ENCODE results near the gene ERP29. TPM values are rescaled to one million over a fixed set of nuclear protein-coding genes. Genes with fewer than 3 reads are reported as not detected.
A peak's percentile ranks its signal among the peaks of the same experiment; 100 is the strongest.
"Not testable (repeated sequence)": the region's sequence is repeated elsewhere in the genome, so short reads cannot be mapped to it uniquely, and the experiment has no call there.

ERP29 gene
- total RNA-seq, 1 donor from 2014 or later = 69.5 TPM

DNA sequence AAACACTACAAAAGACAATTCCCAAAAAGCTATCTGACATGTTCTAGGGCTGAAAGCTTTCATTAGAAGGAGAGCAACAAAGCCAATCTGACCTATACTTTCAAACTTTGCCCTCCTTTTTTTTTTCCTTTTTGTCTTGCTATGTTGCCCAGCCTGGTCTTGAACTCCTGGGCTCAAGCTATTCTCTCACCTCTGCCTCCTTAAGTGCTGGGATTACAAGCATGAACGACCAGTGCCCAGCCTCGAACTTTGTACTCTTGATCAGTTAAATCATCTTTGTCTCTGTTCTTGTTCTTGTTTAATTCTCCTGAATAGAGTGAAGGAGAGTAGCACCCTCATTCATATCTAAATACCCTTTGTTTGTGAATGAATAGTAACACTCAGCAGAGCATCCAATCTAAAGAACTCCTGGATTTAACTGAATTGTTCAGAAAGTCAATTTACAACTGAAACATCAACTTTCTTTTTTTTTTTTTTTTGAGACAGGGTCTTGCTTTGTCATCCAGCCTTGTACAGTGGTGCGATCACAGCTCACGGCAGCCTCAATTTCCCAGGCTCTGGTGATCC lies 22.1 kb downstream of the ERP29 start:
- no peak for DNase-seq (ENCODE audit: low read depth)

DNA sequence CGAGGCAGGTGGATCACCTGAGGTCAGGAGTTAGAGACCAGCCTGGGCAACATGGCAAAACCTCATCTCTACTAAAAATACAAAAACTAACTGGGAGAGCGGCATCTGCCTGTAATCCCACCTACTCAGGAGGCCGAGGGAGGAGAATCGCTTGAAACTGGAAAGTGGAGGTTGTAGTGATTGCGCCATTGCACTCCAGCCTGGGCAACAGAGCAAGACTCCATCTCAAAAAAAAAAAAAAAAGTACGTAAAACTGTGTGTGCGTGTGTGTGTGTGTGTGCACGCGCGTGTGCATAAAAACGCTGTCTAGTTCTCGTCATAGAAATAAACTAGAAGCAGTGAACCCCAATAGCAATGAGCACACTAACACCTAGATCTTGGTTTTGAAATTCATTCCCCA lies 23.4 kb downstream of the ERP29 start:
- not testable (repeated sequence) for DNase-seq (ENCODE audit: low read depth)

- DNase-seq (ENCODE audit: low read depth) = peak; percentile 13
Observed at GRCh38 chr12:112046003-112046402, 32.8 kb downstream of the ERP29 start.

GRCh38 chr12:112049351-112049750 lies 36.1 kb downstream of the ERP29 start:
- DNase-seq (ENCODE audit: low read depth) = no peak

- DNase-seq (ENCODE audit: low read depth) = peak; percentile 23
Observed at GRCh38 chr12:112061137-112061536, 47.9 kb downstream of the ERP29 start.

DNA sequence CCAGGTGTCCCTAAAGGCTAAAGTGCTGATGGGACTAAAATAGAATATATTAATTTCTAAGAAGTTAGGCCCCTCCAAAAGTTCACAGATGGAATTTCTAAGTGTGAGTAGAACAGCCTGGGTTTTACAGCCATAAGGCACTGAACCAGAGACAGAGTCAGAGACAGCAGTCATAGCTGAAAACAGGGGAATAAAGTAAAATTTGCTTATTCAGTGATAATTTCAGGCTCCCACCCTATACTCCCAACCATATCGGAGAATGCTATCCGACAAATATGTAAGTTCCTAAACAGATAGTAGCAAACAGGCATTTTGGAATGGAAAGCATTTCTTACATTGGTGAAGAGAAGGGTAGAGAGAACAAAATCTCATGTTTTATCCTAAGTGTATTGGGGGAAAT lies 50.0 kb downstream of the ERP29 start:
- DNase-seq (ENCODE audit: low read depth) = no peak

- no peak for DNase-seq (ENCODE audit: low read depth)
Observed at GRCh38 chr12:112066566-112066965, 53.3 kb downstream of the ERP29 start.

Other genes with a start within 250 kb of the ERP29 start
- gene ALDH2, start 246.5 kb upstream of the ERP29 start, total RNA-seq = 18.7 and 23.4 TPM in 2 replicates
- gene MAPKAPK5, start 171.2 kb upstream of the ERP29 start, total RNA-seq = 42.5 and 46.4 TPM in 2 replicates
- gene TMEM116, start 261 bp upstream of the ERP29 start, total RNA-seq = 11.5 and 14.1 TPM in 2 replicates
- 18.9 and 26.7 TPM in 2 replicates for gene NAA25, start 95.4 kb downstream of the ERP29 start, total RNA-seq
- gene TRAFD1, start 112.1 kb downstream of the ERP29 start, total RNA-seq = 45.5 and 57.4 TPM in 2 replicates